GM18909 (cell line): ENCODE data around the gene MPP1.
"Not testable (repeated sequence)": the region's sequence is repeated elsewhere in the genome, so short reads cannot be mapped to it uniquely, and the experiment has no call there.

ENCODE experiments used
- ATAC-seq: cut with Tn5 transposase; IDR thresholded peaks from one replicate; pipeline ENCODE4 v1.9.1; 2021; ENCODE audit warnings: mild to moderate bottlenecking; ENCODE audit not compliant: unreplicated experiment, poor library complexity

Gene MPP1

GRCh38 chrX:154804957-154805695 is at the start of gene MPP1:
MPP1 (minus strand) TSS chrX:154805485; CDS start chrX:154805373, 112 bp downstream.
- peak; percentile 89 for ATAC-seq

- ATAC-seq, result no peak
These were observed 45.8 kb upstream of the MPP1 start for GRCh38 chrX:154850957-154851611.

- ATAC-seq, result no peak
These were observed 35.6 kb upstream of the MPP1 start for GRCh38 chrX:154840856-154841255.

- no peak for ATAC-seq
These were observed 30.9 kb upstream of the MPP1 start for GRCh38 chrX:154836163-154836562.

- ATAC-seq, result no peak
These were observed 29.3 kb upstream of the MPP1 start, which contains the start of gene SMIM9 for GRCh38 chrX:154834562-154834961. SMIM9 (minus strand) TSS chrX:154834662; CDS start chrX:154830856, 3,806 bp downstream.

- no peak for ATAC-seq
These were observed 28.5 kb upstream of the MPP1 start for GRCh38 chrX:154833746-154834274.

- no peak for ATAC-seq
These were observed 24.7 kb upstream of the MPP1 start for GRCh38 chrX:154829926-154830442.

- no peak for ATAC-seq
These were observed 23.8 kb upstream of the MPP1 start for GRCh38 chrX:154829134-154829533.

- ATAC-seq, result peak; percentile 21
These were observed 22.7 kb upstream of the MPP1 start for GRCh38 chrX:154828016-154828408.

GRCh38 chrX:154827194-154828015 is 22.1 kb upstream of the MPP1 start:
- peak; percentile 93 for ATAC-seq

GRCh38 chrX:154825586-154825985 is 20.3 kb upstream of the MPP1 start:
- ATAC-seq, result not testable (repeated sequence)

GRCh38 chrX:154824638-154825037 is 19.4 kb upstream of the MPP1 start:
- ATAC-seq, result no peak

GRCh38 chrX:154822029-154822428 is 16.7 kb upstream of the MPP1 start:
- no peak for ATAC-seq

GRCh38 chrX:154821523-154821922 is 16.2 kb upstream of the MPP1 start:
- no peak for ATAC-seq

- peak; percentile 47 for ATAC-seq
These were observed 14.6 kb upstream of the MPP1 start for GRCh38 chrX:154819771-154820341.

- ATAC-seq, result no peak
These were observed 13.9 kb upstream of the MPP1 start for GRCh38 chrX:154818916-154819770.

GRCh38 chrX:154817048-154817618 is 11.8 kb upstream of the MPP1 start:
- ATAC-seq, result not testable (repeated sequence)

GRCh38 chrX:154816326-154816898 is 11.1 kb upstream of the MPP1 start:
- not testable (repeated sequence) for ATAC-seq
